NB4 (cell line): Measurements from ENCODE around the gene TSPAN31.

Experiments
- CTCF ChIP-seq: IDR thresholded peaks from one replicate; pipeline ENCODE4 v1.5.1; 2012; ENCODE audit warnings: low read depth, low read length
- POLR2A ChIP-seq: IDR thresholded peaks from 2 replicates; pipeline ENCODE4 v1.6.1; 2011; ENCODE audit warnings: mild to moderate bottlenecking; ENCODE audit not compliant: insufficient read length; ENCODE audit errors: extremely low read depth

GRCh38 chr12:57755454-57756372 lies 10.9 kb downstream of the TSPAN31 start:
- TF ChIP-seq POLR2A: no peak
- TF ChIP-seq CTCF: no peak
